Astrocyte (in vitro differentiated cells and primary cell): ENCODE results near the gene TTC27. TPM values are rescaled to one million over a fixed set of nuclear protein-coding genes. Genes with fewer than 3 reads are reported as not detected.

Experiments used
- DNase-seq: peaks from one replicate; pipeline ENCODE4 v3.0.0-alpha.2; 2010; ENCODE audit warnings: low read depth
- FAIRE-seq: peaks from 2 replicates; lab custom pipeline; 2011; peaks lifted over from hg19 to GRCh38; lab: Jason Lieb, UNC
- H2AFZ ChIP-seq: 2 replicates; pipeline ENCODE4 v1.6.0; 2012; ENCODE audit warnings: low read depth, low read length, inconsistent platforms
- H3K27ac ChIP-seq: 2 replicates; pipeline ENCODE4 v1.5.1; 2011; ENCODE audit warnings: low read depth, low read length, inconsistent platforms
- H3K27me3 ChIP-seq: 2 replicates; pipeline ENCODE4 v1.6.0; 2011; ENCODE audit warnings: low read length, inconsistent platforms; ENCODE audit not compliant: insufficient read depth
- H3K36me3 ChIP-seq: 2 replicates; pipeline ENCODE4 v1.5.1; 2011; ENCODE audit warnings: low read length, inconsistent platforms; ENCODE audit not compliant: insufficient read depth
- H3K4me1 ChIP-seq: 2 replicates; pipeline ENCODE4 v1.5.1; 2011; ENCODE audit warnings: low read length, inconsistent platforms; ENCODE audit not compliant: insufficient read depth
- H3K4me2 ChIP-seq: 2 replicates; pipeline ENCODE4 v1.6.0; 2012; ENCODE audit warnings: low read length, inconsistent platforms
- H3K4me3 ChIP-seq: 2 replicates; pipeline ENCODE4 v1.5.1; 2011; ENCODE audit warnings: low read depth, mild to moderate bottlenecking, low read length, inconsistent platforms; ENCODE audit not compliant: insufficient read depth
- H3K79me2 ChIP-seq: 2 replicates; pipeline ENCODE4 v1.6.0; 2012; ENCODE audit warnings: mild to moderate bottlenecking, low read length, inconsistent platforms; ENCODE audit not compliant: insufficient read depth
- H3K9ac ChIP-seq: 2 replicates; pipeline ENCODE4 v1.6.0; 2012; ENCODE audit warnings: mild to moderate bottlenecking, low read length, inconsistent platforms
- H3K9me3 ChIP-seq: 2 replicates; pipeline ENCODE4 v1.5.1; 2012; ENCODE audit warnings: low read depth, mild to moderate bottlenecking, low read length, inconsistent platforms; ENCODE audit not compliant: insufficient read depth
- H4K20me1 ChIP-seq: 2 replicates; pipeline ENCODE4 v1.6.0; 2012; ENCODE audit warnings: low read length, inconsistent platforms; ENCODE audit not compliant: insufficient read depth
- H3K27ac Mint-ChIP-seq: one replicate; pipeline ENCODE4 v1.8.0; 2021; ENCODE audit warnings: mild to moderate bottlenecking, mixed read lengths; ENCODE audit not compliant: unreplicated experiment
- H3K27me3 Mint-ChIP-seq: one replicate; pipeline ENCODE4 v1.8.0; 2021; ENCODE audit warnings: low read depth, mixed read lengths; ENCODE audit not compliant: unreplicated experiment
- H3K36me3 Mint-ChIP-seq: one replicate; pipeline ENCODE4 v1.8.0; 2021; ENCODE audit warnings: low read depth, mixed read lengths; ENCODE audit not compliant: unreplicated experiment
- H3K4me1 Mint-ChIP-seq: one replicate; pipeline ENCODE4 v1.8.0; 2021; ENCODE audit warnings: low read depth, mixed read lengths; ENCODE audit not compliant: unreplicated experiment
- H3K4me3 Mint-ChIP-seq: one replicate; pipeline ENCODE4 v1.8.0; 2021; ENCODE audit warnings: mild to moderate bottlenecking, moderate library complexity, mixed read lengths; ENCODE audit not compliant: unreplicated experiment
- H3K9me3 Mint-ChIP-seq: one replicate; pipeline ENCODE4 v1.8.0; 2021; ENCODE audit warnings: mild to moderate bottlenecking, mixed read lengths; ENCODE audit not compliant: unreplicated experiment
- EZH2 ChIP-seq: IDR thresholded peaks from 2 replicates; pipeline ENCODE4 v1.6.1; 2012; ENCODE audit warnings: mild to moderate bottlenecking, low read length, inconsistent platforms; ENCODE audit not compliant: insufficient read depth
- total RNA-seq: library from RNA; stranded (reverse); gene quantifications from 2 replicates; pipeline ENCODE4 v1.2.1, GENCODE V29; 2021
- TF ChIP-seq, protein P1 (sequence below): IDR thresholded peaks from 2 replicates; pipeline ENCODE4 v1.5.1; 2011; ENCODE audit warnings: low read depth, mild to moderate bottlenecking, inconsistent platforms, low read length, moderate library complexity; ENCODE audit not compliant: insufficient read depth

The TTC27 gene
- total RNA-seq, 1 donor from 2014 or later = 25.1 TPM

DNA sequence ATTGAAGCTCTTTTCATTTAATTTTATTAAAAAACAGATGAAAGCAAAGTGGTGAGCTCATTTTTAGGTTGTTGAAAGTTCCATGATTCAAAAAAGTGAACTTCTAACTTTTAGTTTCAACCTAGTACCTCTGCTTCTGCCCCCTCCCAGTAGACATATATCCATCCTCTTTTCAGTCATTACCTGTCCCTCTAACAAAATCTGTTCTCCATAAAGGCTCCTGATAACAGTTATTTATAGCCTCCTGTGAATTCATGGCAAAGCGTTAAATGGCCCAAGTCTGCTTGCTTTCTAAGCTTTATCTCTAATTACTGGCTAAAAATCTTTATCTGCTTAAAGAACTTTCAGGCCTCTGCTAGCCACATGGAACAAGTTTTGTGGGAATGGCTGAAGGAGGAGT lies 148.1 kb downstream of the TTC27 start:
- H2AFZ ChIP-seq = no peak overlapping the region
- Mint-ChIP-seq H3K4me3 (no peak overlapping the region), H3K9me3 (peaks cover 2% of the 10 kb centered on the region), H3K36me3 (peaks cover 9% of the 10 kb centered on the region), H3K27ac (no peak overlapping the region), H3K27me3 (no peaks in the 10 kb centered on the region), H3K4me1 (no peaks in the 10 kb centered on the region)
- no peak for DNase-seq
- peaks cover 6% of the 10 kb centered on the region for H3K4me1 ChIP-seq
- FAIRE-seq = no peak
- H3K27ac ChIP-seq = no peak overlapping the region
- no peak overlapping the region for H3K9ac ChIP-seq
- no peaks in the 10 kb centered on the region for H3K79me2 ChIP-seq
- no peaks in the 10 kb centered on the region for H3K36me3 ChIP-seq
- no peaks in the 10 kb centered on the region for H4K20me1 ChIP-seq
- H3K4me3 ChIP-seq = no peak overlapping the region
- no peak overlapping the region for H3K4me2 ChIP-seq
- H3K9me3 ChIP-seq = no peaks in the 10 kb centered on the region
- TF ChIP-seq, protein P1, sequence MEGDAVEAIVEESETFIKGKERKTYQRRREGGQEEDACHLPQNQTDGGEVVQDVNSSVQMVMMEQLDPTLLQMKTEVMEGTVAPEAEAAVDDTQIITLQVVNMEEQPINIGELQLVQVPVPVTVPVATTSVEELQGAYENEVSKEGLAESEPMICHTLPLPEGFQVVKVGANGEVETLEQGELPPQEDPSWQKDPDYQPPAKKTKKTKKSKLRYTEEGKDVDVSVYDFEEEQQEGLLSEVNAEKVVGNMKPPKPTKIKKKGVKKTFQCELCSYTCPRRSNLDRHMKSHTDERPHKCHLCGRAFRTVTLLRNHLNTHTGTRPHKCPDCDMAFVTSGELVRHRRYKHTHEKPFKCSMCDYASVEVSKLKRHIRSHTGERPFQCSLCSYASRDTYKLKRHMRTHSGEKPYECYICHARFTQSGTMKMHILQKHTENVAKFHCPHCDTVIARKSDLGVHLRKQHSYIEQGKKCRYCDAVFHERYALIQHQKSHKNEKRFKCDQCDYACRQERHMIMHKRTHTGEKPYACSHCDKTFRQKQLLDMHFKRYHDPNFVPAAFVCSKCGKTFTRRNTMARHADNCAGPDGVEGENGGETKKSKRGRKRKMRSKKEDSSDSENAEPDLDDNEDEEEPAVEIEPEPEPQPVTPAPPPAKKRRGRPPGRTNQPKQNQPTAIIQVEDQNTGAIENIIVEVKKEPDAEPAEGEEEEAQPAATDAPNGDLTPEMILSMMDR = no peak
- no peak for TF ChIP-seq EZH2
- H3K27me3 ChIP-seq = no peaks in the 10 kb centered on the region

DNA sequence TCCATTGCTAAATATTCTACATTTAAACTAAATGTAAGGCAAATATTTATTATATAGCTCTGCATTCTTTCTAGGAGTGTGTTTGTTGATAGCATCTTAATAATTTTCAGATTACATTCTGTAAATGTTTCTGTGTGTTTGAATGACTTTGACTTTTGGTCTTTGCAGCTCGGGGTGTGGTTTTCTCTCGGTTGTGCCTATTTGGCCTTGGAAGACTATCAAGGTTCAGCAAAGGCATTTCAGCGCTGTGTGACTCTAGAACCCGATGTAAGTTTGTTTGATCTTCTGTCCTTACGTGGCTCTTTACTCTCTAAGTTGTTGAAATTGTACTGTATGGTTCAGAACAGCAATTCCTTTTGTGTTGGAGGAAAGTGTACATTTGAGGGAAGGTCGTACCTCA lies 149.9 kb downstream of the TTC27 start:
- FAIRE-seq = no peak
- H3K4me1 Mint-ChIP-seq = no peaks in the 10 kb centered on the region

DNA sequence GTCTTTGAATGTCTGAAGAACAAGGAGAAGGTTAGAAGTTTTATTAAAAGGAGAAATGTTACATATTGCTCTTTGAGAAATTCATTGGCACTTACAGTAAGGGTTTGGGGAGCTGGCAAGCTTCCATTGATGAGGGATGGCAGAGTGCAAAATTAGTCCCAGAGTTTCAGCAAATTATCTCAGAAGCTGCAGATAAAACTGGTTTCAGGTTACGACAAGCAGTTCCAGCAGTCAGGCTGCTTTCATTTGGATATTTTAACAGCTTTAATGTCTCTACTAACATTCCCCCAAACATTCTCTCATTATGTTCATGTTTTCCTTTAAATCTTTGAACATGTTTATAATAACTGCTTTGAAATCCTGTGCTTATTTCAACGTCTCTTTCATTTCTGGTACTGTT lies 153.1 kb downstream of the TTC27 start:
- no peak overlapping the region for H3K27ac Mint-ChIP-seq
- TF ChIP-seq, protein P1 = no peak
- TF ChIP-seq EZH2 = no peak
- peaks cover 2% of the 10 kb centered on the region for H3K36me3 ChIP-seq
- no peaks in the 10 kb centered on the region for H3K27me3 ChIP-seq
- H3K4me2 ChIP-seq = no peak overlapping the region
- no peaks in the 10 kb centered on the region for H3K27me3 Mint-ChIP-seq
- H3K4me3 ChIP-seq = no peak overlapping the region
- H3K27ac ChIP-seq = no peak overlapping the region
- peak; percentile 22 for DNase-seq
- H3K4me3 Mint-ChIP-seq = no peak overlapping the region
- no peaks in the 10 kb centered on the region for H4K20me1 ChIP-seq
- FAIRE-seq = peak; percentile 50
- no peak overlapping the region for H2AFZ ChIP-seq
- H3K36me3 Mint-ChIP-seq = peaks cover 10% of the 10 kb centered on the region
- H3K9me3 Mint-ChIP-seq = peaks cover 10% of the 10 kb centered on the region
- no peak overlapping the region for H3K9ac ChIP-seq
- H3K4me1 Mint-ChIP-seq = no peaks in the 10 kb centered on the region
- H3K9me3 ChIP-seq = no peaks in the 10 kb centered on the region
- H3K4me1 ChIP-seq = no peaks in the 10 kb centered on the region
- H3K79me2 ChIP-seq = no peaks in the 10 kb centered on the region

More for the DNA sequence above, 149.9 kb downstream of the TTC27 start:
- Histone ChIP-seq H3K4me2 (no peak overlapping the region), H3K27me3 (no peaks in the 10 kb centered on the region), H3K4me3 (no peak overlapping the region), H3K9ac (no peak overlapping the region), H3K36me3 (peaks cover 2% of the 10 kb centered on the region), H3K79me2 (no peaks in the 10 kb centered on the region), H2AFZ (no peak overlapping the region), H3K9me3 (no peaks in the 10 kb centered on the region), H3K27ac (no peak overlapping the region), H3K4me1 (peaks cover 5% of the 10 kb centered on the region), H4K20me1 (no peaks in the 10 kb centered on the region)
- Mint-ChIP-seq H3K27ac (no peak overlapping the region), H3K36me3 (peaks cover 12% of the 10 kb centered on the region), H3K27me3 (no peaks in the 10 kb centered on the region), H3K9me3 (peaks cover 10% of the 10 kb centered on the region), H3K4me3 (no peak overlapping the region)
- no peak for TF ChIP-seq EZH2
- TF ChIP-seq, protein P1 = no peak
- DNase-seq = no peak
